HG03575 (cell line): ENCODE results near the gene CAST.
"Not testable (repeated sequence)": the region's sequence is repeated elsewhere in the genome, so short reads cannot be mapped to it uniquely, and the experiment has no call there.

Experiments used
- ATAC-seq: cut with Tn5 transposase; IDR thresholded peaks from one replicate; pipeline ENCODE4 v1.9.1; 2021; ENCODE audit not compliant: unreplicated experiment, insufficient number of reproducible peaks, low FRiP score; ENCODE audit errors: extremely low read depth

CAST gene

DNA sequence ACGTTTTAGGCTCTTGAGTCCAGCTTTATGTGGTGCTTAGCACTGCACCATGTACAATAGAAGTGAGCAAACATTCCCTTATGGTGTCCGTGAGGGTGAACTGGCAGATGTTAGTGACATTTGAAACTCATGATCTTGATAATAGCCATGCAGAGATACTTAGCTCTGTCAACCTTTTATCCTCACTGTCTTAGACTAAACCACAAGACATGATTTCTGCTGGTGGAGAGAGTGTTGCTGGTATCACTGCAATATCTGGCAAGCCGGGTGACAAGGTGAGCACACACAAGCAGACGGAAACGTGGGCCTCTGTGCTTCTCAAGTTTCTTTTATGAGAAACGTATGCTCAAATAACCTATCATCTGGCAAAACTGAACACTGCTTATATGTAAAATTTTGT lies 68.4 kb downstream of the CAST start:
- ATAC-seq = no peak

DNA sequence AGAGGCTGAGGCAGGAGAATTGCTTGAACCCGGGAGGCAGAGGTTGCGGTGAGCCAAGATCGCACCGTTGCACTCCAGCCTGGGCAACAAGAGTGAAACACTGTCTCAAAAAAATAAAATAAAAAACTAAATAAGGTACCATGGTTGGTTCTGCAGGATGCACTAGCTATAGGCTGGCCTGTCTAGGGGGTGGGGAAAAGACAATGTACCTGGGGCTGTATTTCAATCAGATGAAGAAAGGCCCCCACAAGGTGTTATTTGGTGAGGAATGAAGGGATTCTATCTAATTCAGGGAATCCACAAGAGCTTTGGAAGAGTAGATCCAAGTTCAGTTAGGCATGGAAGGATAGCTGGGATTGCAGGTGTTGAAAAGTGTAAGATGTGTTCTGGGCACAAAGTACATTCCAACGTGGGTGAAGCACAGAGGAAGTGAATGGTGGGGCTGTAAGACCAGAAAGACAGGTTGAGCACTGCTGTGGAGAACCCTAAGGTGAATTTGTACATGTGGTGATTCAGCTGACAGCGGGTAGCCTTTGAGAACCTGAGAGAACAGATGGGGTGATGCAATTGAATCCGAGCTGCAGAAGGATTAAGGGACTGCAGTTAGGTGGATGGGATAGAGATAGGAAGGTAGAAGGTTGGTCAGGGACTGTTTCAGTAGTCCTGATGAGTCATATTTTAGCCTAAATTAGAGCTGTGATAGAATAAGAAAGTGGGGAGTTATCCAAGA lies 71.8 kb downstream of the CAST start:
- ATAC-seq = no peak

DNA sequence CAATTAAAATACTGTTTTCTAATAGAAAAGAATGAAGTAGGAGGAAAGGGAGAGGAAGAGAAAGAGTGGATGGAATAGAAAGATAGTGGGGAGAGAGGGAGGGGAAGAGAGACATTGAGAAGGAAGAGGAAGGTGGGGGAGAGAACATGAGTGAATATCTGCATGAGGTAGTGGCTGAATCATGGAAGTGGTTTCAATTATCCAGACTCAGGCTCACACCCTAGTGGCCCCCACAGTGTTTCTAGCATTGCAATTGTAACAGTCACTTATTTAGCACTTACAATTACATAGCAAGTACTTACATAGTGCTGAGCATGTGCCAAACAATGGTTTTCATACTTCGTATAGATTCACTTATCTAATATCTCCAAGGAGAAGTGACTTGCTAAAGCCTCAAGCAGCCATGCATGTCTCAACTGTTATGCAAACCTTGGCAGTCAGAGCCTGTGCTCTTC lies 72.7 kb downstream of the CAST start:
- no peak for ATAC-seq

DNA sequence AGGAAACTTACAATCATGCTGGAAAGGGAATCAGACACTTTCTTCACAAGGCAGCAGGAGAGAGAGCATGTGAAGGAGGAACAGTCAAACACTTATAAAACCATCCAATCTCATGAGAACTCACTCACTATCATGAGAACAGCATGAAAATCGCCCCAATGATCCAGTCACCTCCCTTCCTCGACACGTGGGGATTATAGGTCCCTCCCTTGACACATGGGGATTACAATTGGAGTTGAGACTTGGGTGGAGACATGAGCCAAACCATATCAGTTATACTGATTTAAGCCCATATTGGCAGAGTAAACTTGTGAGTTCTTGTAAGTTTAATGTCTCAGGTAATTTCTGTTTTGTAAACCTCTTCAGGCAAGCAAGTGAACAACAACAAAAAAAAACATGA lies 74.8 kb downstream of the CAST start:
- no peak for ATAC-seq

GRCh38 chr5:96741106-96741505 lies 78.9 kb downstream of the CAST start:
- no peak for ATAC-seq

GRCh38 chr5:96741891-96742309 lies 79.7 kb downstream of the CAST start:
- ATAC-seq = no peak

DNA sequence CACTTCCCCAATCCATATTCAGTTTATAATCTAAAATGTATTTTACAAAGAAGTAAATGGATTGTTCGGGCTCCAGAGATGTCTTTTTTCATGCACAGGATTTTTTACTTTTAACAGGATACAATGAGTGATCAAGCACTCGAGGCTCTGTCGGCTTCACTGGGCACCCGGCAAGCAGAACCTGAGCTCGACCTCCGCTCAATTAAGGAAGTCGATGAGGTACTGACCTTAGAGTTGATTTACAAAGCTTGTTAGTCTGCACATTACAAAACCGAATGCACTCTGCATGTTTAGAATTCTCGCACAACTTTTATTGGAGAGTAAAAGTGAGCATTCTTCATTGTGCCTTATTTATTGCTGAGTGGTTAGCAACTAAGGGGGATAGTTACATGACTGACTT lies 80.4 kb downstream of the CAST start:
- ATAC-seq = no peak

DNA sequence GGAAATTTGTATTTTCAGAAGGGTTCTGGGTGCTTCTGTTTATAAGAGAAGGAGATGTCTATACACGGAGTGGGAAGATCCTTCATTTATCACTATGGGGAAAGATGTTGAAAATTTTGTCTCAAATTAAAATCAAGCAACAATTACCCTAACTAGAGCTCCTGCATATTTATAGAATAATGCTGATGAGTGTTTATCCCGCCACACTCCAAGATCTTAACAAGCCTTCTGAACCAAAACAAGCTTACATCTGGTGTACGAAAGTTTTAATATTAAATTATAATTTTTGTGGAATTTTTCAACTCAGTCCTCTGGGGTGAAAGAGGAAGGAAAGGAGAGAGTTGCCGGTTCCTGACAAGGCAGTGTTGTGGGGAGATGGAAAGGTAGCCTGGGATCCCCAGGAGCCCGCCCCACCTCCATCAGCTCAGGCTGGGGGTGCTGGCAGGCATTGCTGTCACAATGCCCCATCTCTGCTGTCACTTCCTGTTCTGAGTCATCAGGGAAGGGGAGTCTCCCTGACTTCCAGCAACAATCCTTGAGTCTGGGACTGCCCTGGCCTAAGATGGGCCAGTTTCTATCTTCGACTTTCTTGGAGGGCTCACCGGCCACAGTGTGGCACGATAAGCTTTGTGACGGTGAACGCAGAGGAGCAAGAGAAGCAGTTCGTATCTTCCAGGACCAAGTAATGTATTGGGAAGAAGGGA lies 81.0 kb downstream of the CAST start:
- no peak for ATAC-seq

- ATAC-seq = no peak
These were observed 81.6 kb downstream of the CAST start for GRCh38 chr5:96743805-96744204.

GRCh38 chr5:96744218-96744617 lies 82.0 kb downstream of the CAST start:
- not testable (repeated sequence) for ATAC-seq

GRCh38 chr5:96745025-96745424 lies 82.8 kb downstream of the CAST start:
- no peak for ATAC-seq

- ATAC-seq = no peak
These were observed 83.8 kb downstream of the CAST start for GRCh38 chr5:96745844-96746531.

GRCh38 chr5:96747720-96748119 lies 85.5 kb downstream of the CAST start:
- ATAC-seq = no peak

DNA sequence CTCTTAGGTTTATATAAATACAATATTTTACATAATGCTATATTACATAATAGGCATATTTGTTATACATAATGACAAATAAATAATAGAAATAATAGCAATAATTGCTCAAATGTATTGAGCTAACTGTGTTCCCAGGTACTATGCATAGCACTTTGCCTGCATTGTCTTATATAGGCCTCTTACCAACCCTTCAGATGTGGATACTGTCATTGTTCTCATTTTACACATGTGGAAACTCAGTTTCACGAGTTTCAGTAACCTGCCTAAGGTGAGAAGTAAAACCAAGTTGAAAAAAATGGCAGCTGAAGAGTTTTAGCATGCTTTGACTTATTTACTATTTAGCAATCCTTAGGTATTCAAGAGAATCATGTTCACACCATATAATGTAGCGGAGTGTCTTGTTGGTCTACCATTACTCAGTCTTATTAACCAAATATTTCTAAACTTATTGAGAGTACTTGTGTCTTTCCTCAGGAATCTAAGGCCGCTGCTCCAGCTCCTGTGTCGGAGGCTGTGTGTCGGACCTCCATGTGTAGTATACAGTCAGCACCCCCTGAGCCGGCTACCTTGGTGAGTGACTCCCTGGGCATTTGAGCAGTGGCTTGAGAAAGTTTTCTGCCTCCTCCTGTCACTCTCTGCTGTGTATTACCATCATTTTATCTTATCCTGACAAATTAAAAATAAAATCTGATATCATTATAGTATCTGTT lies 88.1 kb downstream of the CAST start:
- ATAC-seq = no peak

DNA sequence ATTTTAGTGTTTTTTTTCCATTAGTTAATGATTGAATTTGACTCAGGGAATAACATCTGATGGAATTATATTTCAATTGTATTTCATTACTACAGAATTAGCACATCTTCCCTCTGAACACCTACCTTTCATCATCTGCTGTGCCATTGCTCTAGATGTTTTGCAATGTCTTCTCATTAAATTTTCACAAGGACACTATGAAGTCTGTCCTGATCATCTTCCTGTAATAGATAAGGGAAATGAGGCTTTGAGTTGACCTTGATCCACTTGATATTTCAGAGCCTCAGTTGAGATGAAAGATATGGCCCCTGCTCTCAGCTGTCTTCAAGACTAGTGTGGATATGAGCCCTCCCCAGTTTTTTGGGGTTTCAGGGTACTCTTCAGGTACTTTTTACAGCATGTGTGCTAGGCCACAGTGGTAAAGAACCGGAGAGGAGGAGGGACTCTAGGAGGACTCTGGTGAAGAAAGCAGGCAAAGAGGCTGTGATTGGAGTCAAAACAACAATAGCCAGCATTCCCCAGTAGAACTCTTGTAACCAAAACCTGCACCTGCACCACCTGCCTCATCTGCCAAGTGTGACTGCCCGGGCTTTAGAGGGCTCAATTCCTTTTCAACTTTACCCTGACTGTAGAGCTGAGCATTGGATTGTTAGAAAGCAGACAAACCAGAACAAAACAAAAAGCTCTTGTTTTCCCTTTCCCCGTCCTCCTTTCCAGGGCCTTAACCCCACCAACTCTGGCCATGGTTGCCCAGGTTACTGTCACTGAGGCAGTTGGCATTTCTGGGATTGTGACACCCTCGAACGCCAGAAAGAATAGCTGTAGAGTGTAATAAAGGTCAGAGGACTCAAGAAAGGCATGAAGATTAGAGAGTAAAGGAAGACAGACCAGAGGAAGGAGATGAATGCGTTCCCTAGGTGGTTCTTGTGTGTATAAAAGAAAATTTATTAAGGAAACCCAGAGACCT lies 89.3 kb downstream of the CAST start:
- no peak for ATAC-seq

GRCh38 chr5:96752341-96753016 lies 90.3 kb downstream of the CAST start:
- no peak for ATAC-seq

- ATAC-seq = no peak
These were observed 90.8 kb downstream of the CAST start for GRCh38 chr5:96753017-96753397.

DNA sequence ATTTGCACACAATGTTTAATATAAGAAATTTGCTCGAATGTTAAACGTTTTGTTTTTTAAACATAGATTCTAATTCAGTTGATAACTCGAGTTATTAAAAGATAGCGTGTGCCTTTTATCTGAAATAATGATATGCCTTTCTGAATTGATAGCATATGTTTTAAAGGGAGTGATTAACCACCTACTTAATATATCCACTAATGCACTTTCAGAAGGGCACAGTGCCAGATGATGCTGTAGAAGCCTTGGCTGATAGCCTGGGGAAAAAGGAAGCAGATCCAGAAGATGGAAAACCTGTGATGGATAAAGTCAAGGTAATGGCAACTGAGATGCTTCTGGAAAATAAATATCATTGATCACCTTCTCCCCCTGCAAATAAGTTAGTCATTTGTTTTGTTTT lies 91.7 kb downstream of the CAST start:
- no peak for ATAC-seq
